ENCODE measurements around the gene TIMP1.

DNA sequence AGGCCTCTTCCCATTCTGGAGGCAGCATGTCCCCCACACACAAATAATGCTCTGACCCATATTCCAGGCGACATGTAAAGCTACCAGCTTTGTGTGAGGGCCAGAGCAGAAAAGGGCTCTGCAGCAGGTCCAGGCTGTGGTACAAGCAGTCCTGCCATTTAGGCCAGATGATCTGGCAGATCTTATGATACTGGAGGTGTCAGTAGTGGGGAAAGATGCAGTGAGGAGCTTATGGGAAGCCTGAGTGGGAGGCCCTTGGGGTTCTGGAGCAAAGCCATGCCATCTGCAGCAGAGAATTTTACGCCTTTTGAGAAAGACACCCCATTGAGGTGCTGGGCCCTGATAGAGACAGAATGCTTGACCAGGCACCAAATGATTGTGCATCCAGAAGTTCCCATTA is 29.7 kb downstream of the TIMP1 start:
- TF ChIP-seq, protein P1, sequence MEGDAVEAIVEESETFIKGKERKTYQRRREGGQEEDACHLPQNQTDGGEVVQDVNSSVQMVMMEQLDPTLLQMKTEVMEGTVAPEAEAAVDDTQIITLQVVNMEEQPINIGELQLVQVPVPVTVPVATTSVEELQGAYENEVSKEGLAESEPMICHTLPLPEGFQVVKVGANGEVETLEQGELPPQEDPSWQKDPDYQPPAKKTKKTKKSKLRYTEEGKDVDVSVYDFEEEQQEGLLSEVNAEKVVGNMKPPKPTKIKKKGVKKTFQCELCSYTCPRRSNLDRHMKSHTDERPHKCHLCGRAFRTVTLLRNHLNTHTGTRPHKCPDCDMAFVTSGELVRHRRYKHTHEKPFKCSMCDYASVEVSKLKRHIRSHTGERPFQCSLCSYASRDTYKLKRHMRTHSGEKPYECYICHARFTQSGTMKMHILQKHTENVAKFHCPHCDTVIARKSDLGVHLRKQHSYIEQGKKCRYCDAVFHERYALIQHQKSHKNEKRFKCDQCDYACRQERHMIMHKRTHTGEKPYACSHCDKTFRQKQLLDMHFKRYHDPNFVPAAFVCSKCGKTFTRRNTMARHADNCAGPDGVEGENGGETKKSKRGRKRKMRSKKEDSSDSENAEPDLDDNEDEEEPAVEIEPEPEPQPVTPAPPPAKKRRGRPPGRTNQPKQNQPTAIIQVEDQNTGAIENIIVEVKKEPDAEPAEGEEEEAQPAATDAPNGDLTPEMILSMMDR (conservative IDR thresholded peaks at IDR 0.05; ENCODE audit: low read length): no peak
- no peak for TF ChIP-seq EZH2phosphoT487 (IDR thresholded peaks at IDR 0.05; ENCODE audit: borderline replicate concordance, low read depth, low read length)
